Activated naive CD4-positive, alpha-beta T cell (primary cell): Measurements from ENCODE around the gene PGM5.
"Not testable (repeated sequence)": the region's sequence is repeated elsewhere in the genome, so short reads cannot be mapped to it uniquely, and the experiment has no call there.

ENCODE experiments used
- DNase-seq, 4 experiments: peaks; one replicate each; lab custom pipeline; 2025; lab: John Stamatoyannopoulos, UW

Gene PGM5

DNA sequence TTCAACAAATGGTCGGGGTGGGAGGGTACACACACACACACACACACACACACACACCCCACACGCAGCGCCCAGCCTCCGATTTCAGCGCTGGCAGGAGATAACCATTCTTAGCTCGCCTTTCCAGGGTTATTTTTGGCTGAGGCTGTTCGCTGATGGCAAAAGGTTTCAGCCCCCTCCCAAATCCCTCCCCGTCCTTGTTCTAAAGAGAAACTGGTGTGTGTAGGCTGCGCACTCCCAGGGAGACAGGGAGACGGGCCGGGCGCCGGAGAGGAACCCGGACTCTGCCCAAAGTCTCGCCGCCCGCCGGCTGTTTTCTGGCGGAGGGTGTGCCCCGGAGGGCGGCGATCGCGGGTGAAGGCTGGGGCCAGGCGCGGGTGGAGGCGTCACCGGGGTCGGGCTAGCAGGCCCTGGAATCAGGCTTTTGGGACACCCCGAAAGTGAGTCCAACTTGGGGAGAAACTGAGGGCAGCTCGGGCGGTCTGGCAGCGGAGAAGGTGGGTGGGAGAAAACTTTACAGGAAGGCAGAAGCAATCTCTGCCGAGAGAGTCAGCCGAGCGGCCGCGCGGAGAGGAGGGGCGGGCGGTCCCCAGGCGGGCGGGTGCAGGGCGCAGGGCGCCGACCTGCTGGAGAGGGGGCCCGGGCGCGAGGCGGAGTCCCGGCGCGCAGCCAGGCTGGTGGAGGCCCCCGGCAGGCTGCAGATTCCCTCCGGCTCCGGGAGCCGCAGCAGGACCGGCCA lies at the start of gene PGM5:
Gene PGM5, plus strand, starts transcription at position 232 of the 739 bp plus-strand sequence. CDS start 517 bp downstream, outside the sequence.
- DNase-seq: not testable (repeated sequence)

DNA sequence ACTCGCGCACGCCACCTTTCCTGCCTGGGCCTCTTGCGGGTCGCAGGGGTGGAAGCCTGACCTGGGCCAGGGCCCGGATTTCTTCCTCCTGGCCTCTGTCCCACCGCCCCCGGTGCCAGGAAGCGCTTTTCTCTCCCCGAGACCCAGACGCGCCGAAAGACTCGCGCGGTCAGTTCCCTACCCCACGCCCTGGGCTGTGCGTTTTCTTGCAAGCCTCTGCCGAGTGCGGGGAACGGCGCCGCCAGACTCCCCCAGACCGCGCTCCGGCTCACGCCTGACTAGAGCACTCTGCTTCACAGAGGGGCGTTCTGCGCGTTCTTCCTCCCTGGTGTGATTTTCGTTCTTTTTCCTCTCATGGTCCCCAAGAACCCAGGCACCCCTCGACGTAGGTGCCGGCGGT lies 49.3 kb upstream of the PGM5 start:
- not testable (repeated sequence) for DNase-seq

DNA sequence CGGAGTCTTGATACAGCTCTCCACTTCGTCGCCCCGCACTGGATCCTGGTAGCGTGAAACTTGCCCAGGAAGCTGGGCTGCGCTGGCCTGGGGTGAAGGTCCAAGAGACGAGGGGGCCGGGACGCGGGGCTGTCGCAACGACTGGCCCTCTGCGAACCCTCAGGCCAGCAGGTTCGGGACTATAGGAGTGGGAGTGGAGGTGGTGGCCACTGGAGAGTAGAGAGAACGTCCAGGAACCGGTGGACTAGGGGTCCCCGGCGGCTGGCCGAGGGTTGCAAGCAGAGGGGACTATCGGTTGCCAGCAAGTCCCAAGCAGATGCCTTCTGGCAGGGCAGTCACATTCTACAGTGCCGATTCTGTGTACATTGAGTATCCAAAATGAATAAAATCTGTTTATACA lies 48.8 kb upstream of the PGM5 start:
- DNase-seq: not testable (repeated sequence)

DNA sequence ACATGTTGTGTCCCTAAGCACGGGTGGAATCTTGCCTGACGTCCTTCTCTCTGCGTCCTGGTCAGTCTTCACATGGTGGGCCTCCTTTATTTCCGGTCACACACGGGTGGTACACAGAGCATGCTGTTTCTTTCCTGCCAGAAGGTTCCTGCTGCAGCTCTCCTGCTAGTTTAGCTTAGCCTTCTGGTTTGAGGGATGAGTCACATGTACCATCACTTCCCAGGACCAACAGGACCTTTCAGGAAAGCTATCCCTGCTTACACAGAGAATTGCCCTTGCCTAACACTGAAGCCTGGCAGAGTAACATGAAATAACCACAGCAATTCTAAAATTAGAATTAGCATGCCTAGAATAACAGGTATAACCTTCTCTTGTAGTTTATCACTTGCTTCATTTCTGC lies 45.2 kb upstream of the PGM5 start:
- DNase-seq: not testable (repeated sequence)

DNA sequence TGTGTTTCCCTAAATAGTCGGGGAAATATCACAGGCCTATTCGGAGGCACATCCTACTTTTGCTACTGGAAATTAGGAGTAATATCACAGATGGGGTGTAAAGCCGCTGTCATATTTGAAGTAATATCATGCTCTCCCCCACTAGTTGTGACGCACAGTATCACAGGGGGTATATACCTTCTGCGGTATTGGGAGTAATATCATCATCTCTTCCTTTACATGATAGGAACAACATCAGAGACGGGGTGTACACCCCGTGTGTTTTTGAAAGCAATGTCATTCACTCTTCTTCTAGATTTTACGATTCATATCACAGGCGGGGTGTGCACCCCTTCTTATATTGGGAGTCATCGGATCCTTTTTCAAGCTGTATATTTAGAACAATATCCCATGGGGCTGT lies 38.2 kb upstream of the PGM5 start:
- DNase-seq: not testable (repeated sequence)

DNA sequence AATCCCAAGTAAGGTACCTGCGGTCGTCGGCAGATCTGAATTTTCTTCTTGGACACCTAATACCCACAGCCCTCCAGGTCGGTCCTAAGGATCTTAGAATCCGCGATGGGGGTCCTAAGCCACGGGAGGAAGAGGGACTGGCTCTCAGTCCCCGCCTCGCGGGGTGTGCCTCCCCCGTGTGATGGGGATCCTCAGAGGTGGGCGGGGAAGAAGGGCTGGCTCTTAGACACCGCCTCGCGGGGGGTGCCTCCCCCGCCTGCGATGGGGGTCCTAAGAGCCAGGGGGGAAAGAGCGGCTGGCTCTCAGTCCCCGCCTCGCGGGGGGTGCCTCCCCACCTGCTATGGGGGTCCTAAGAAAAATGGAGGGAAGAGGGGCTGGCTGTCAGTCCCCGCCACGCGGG lies 32.7 kb upstream of the PGM5 start:
- DNase-seq: not testable (repeated sequence)

DNA sequence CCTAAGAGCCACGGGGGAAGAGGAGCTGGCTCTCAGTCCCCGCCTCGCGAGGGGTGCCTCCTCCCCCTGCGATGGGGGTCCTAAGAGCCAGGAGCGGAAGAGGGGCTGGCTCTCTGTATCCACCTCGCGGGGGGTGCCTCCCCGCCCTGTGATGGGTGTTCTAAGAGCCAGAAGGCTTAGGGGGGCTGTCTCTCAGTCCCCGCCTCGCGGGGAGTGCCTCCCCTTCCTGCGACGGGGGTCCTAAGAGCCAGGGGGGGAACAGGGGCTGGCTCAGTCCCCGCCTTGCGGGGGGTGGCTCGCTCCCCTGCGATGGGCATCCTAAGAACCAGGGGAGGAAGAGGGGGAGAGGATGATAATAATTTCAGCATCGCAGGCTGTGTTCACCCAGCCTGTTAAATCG lies 31.9 kb upstream of the PGM5 start:
- not testable (repeated sequence) for DNase-seq

DNA sequence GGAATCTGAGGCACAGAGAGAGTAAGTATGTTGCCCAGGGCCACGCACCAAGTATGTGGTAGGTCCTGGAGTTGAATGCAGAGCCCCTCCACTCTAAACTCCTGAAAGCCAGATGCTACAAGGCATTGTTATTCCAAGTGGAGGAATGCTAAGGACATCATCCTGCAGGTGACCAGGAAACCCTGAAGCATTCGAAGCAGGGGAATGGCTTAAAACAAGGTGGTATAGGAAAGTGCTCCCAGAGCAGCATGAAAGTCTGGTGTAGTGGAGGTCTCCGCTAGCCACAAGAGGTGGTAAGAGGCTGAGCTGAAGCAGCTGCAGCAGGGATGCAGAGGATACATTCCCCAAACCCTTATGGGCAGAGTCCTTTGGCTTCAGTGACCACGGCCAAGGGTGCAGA lies 27.3 kb upstream of the PGM5 start:
- DNase-seq: not testable (repeated sequence)

DNA sequence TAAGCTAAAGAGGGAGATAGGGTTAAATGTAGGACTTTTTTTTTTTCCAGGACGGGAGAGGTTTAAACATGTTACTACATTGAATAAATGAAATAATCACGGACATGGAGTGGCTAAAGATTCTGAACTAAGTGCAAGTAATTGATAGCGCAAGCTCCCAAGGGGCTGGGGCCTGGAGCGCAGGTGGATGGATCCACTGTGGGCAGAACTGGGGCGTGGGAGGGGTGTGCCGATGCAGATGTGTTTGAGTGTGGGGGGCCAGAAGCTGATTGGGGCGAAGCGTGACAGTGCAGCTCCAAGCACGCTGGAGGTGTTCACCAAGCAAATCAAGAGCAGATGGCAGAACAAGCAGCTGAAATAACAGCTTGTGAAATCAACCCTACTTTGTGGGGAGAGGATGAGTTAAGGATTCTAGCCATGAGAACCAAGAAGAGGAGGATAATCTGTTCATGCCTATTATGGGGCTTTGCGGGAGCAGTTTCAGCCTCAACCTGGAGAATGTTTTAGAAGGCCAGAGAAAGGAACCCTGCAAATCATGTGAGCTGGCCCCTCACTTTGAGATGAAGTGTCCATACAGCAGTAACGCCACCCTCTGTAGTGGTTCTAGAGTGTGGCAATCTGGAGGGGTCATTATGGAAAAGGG lies 25.8 kb upstream of the PGM5 start:
- DNase-seq: not testable (repeated sequence)

DNA sequence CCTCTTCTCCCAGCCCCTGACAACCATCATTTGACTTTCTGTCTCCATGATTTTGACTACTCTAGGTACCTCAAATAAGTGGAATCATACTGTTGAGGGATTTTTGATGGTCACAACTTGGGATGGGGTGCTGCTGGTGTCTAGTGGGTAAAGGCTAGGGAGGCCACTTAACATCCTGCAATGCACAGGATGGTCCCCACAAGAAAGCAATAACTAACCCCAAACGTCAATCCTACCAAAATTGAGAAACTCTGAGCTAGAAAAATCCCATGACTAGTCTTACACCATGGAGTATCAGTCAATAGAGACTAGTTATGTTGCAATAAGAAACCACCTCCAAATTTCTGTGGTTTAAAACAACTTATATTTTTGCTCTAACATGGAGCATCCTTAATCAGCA lies 24.3 kb upstream of the PGM5 start:
- DNase-seq: not testable (repeated sequence)

DNA sequence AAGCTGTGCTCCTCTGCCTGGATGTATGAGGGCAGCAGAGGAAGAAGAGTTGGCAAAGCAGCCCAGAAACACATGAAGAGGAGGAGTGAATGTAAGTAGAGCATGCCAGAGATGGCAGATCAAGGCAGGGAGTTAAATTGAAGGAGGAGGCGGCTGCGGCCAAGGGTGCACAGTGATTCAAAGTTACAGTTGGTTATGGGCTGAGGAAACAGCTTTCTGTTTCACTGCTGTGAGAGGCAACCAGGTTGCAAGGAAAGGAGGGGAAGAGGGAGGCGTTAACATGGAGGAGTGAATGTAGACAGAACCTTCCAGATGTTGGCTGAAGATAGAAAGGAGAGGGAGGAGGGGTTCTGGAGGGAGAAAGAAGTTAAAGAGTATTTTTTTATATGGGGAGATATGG lies 20.5 kb upstream of the PGM5 start:
- not testable (repeated sequence) for DNase-seq

DNA sequence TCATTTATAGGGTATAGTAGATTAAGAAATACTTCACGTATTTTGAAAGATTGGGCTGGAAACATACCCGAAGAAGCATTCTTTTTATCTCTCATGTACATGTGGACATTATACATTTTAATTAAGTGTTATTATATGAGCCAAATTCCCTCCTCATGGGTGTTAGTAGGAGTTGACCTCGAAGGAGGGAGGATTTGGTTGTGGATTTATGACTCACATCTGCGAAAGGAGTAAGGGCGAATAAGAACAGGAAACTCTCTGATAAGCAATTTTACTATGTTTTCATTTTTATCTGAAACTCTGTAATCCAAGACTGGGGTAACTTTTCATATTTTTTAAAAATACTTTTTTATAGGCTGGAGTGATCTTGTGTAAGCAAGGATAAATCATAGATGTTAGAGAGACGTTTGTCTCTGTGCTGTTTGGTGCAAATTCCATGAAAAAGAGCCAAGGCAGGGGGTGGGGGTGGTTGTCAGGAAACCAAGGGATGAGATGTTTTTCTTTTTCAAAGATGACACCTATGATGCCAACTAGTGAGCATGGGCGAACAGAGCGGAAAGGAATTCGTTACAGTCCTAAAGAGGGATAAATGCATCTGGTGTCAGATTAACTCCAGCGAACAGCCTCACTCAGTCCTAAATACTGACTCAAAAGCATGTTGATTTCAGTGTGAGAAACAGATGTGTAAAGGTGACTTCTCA lies 19.6 kb upstream of the PGM5 start:
- not testable (repeated sequence) for DNase-seq

DNA sequence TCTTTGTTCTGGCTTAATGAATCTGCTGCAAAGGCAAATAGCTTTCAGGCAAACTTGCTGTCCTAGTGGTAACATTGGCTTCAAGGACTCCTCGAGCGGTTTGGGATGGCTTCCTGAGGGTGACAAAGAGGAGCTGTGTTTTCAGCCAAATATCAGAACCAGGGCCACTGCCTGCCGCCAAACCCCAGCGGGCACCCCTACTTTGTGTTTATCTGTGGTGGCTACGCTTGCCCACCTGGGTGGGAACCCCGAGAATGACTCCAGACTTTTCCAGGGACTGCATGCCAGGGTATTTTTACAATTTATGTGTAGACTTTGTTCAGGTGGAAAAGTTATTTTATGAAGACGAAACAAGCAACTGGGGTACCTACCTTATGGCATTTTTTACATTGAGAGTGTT lies 18.4 kb upstream of the PGM5 start:
- not testable (repeated sequence) for DNase-seq

DNA sequence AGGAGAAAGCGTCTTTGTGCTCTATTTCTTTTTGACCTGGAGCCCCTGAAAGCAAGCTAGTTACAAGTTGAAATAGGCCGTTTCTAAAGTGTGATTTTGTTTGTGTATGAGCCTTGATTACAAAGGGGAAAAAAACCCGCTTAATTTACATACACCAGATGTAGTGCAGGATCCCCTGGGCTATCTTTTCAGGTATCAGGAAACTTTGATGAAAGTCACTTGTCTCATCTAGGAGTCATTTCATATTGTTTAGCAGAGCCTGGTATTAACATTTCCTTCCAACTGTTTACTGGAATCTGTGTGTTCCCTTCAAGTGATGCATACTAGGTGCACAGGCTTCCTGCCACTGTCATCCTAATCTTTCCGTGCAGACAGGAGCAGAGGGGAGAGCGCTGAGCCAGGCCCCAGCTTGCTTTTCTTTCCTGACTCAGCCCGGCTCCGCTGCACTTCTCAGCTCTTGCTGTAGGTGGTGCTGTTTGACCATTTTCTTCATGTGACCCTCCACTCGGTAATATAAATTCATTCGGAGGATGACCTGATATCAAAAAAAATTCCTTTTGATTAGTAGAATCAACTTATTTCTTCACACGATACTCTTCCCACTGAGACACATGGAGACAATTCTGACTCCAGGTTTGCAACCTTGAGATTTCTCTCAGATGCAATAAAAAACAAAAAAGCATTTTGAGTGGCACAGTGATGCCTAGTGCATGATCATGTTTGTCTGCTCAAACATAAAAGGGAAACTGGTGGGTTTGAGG lies 14.0 kb upstream of the PGM5 start:
- not testable (repeated sequence) for DNase-seq

DNA sequence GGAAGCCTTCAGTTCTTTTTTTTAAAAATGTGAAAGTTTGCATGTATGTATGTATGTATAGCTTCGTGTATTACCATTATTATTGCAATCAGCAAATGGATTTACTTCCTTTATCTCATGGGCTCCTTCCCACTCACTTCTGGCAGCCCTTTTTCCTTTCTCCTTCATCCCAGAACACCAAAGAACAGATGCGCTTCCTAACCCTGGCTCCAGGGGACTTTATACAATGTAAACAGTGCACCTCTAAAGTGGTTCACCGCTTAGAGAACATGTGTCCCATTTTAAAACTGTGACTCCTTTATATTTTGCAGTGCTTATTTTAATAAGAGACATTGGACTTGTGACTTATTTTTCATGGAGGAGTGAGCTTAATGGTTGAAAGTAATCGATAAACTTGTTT lies 13.2 kb upstream of the PGM5 start:
- DNase-seq: not testable (repeated sequence)

DNA sequence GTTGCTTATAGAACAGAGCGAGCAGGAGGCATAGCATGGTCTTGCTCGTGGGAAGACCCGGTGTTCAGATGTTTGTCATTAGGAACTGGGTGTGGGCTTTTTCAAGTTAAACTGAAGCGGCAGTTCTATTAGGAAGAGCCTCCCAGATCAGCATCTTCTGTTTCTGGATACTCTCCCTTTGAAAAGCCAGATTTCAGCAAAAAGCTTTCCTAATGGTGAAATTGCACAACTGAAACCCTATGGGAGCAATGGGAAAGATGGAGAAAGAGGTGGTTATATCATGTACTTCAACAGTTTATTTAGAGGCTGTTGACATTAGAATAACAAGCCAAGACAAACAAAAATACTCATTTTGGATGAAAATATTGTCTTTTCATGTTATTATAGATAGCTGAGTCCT lies 12.4 kb upstream of the PGM5 start:
- DNase-seq: not testable (repeated sequence)

DNA sequence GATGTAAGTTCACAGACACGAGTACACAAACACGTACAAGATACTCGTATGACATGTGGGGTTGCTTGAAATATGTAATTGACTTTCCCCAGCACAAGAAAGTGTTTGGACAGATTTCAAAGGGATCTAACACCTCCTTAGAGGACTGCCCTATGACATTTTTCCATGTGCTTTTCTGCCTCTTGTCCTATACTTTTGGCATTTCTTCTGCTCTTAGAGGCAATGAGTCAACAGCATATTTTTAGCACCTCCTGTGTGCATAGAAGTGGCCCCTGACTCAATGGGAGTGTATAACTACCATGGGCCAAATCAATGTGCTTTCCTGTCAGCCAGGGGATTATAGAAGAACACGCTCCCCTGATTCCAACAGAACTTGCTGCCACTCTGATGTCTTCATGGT lies 4.7 kb upstream of the PGM5 start:
- DNase-seq: not testable (repeated sequence)

DNA sequence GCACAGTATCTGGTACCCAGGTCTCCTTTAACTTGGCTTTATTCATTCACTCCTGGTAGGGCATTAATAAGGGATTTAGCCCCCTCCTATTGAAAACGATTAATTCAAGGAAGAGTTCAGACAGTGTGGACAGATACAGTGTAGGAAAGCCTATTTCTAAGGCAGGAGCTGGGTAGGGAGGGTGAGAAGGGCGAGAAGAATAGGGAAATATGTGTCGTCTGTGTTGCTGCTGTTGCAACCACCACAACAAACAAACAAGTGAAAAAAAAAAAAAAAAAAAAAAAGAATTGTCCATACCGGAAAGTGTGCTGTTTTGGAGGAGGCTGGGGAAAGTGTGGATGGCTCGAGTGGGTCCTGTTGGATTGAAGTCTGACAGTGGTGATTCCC lies 425 bp upstream of the PGM5 start:
- DNase-seq: not testable (repeated sequence)

DNA sequence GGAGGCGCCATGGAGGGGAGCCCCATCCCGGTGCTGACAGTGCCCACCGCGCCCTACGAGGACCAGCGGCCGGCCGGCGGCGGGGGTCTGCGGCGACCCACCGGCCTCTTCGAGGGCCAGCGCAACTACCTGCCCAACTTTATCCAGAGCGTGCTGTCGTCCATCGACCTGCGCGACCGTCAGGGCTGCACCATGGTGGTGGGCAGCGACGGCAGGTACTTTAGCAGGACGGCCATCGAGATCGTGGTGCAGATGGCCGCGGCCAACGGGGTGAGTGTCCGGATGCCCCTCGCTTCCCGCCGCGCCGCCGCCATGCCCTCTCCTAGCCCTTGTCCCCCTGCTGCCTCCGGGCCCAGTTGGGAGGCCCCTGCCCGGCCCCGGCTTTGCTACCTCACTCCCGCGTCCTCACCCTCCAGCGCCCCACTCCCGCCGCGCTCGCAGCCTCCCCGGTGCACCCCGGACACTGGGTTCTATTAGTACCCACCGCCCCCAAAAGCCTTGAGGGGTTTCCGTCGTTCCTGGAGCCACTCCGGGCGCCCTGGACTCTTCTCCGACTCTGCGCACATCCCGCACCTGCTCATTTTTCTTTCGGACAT lies 806 bp downstream of the PGM5 start:
- not testable (repeated sequence) for DNase-seq

DNA sequence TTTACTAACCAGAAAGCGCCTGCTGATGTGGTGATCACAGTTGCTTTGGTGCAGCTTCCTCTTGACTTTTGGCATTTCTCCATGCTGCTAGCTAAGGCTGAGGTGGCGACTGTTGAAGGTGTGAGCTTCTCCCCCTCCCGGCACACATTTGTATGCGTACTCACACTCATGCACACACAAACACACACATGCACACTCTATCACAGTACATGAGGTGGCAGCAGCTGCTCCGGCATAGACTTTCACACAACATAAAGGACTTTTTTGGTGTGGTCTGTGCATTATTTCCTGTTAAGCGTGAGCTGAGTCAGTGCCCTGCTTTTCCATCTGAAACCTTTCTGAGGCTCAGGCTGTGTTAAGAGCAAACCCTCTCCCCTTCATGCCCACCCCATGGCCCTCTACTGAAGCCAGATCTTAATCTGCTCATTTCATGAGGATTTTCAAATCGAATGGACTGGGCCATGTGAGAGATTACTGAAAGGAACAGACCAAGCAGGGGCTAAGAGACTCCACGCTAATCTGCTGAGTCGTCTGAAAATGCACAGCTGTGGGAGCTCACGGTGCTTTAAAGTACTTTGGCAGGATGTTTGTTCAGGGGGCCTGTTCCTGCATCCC lies 10.6 kb downstream of the PGM5 start:
- not testable (repeated sequence) for DNase-seq

DNA sequence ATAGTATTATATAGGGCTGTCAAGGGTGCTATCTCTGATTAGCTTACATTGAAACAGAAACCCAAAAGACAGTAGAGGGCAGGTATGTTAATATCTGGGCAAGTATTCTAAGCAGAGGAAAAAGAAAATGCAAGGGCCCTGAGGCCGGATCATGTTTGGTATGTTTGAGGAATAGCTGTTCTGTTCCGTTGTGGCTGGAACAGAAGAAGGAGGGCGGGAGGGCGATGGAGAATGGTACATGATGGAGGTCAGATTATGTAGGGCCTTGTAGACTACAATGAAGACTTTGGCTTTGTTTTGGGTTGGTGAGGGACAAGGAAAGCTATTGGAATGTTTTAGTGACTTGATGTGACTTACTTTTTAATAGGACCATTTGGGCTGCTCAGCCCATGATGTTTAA lies 19.4 kb downstream of the PGM5 start:
- DNase-seq: not testable (repeated sequence)
